IMR-90 (cell line): ENCODE measurements around the gene KMT2D. TPM values are rescaled to one million over a fixed set of nuclear protein-coding genes. Genes with fewer than 3 reads are reported as not detected.

Source experiments
- ATAC-seq: fragments of 200-7000 bp; cut with Tn5 transposase; 2 replicates; pipeline ENCODE4 v1.9.1; 2020; ENCODE audit warnings: low read depth, mild to moderate bottlenecking, moderate library complexity
- BruUV-seq: library from RNA; stranded (reverse); fragments of 400-500 nt; replicated peaks from 2 replicates; lab custom pipeline; 2021; lab: Mats Ljungman, UMichigan
- CTCF ChIA-PET: fragments of 300-600 bp; formaldehyde crosslinking; extraction: SDS; loops from one replicate; lab custom pipeline; 2021; ENCODE audit warnings: antibody characterized with exemption; lab: Yijun Ruan, JAX
- POLR2A ChIA-PET: fragments of 300-600 bp; sonication (Branson Sonifier 250); formaldehyde crosslinking; loops from one replicate; lab custom pipeline; 2022; ENCODE audit warnings: antibody characterized with exemption; ENCODE audit not compliant: unreplicated experiment; lab: Charles Lee
- DNase-seq: peaks from one replicate; pipeline ENCODE4 v3.0.0; 2013
- H2AFZ ChIP-seq: replicated peaks from 2 replicates; pipeline ENCODE3; 2013; ENCODE audit warnings: low read length, mild to moderate bottlenecking; ENCODE audit not compliant: poor library complexity
- H2AK5ac ChIP-seq: 2 replicates; pipeline ENCODE4 v1.6.1; 2013; ENCODE audit warnings: low read depth, low read length, inconsistent platforms
- H2AK9ac ChIP-seq: replicated peaks from 2 replicates; pipeline ENCODE3; 2013; ENCODE audit warnings: mild to moderate bottlenecking, low read depth, low read length, moderate library complexity; ENCODE audit not compliant: poor library complexity
- H2BK120ac ChIP-seq: 2 replicates; pipeline ENCODE4 v1.6.1; 2013; ENCODE audit warnings: low read depth, low read length, inconsistent platforms
- H2BK15ac ChIP-seq: 3 replicates; pipeline ENCODE4 v1.6.1; 2013; ENCODE audit warnings: low read depth, low read length, inconsistent platforms
- H2BK20ac ChIP-seq: 2 replicates; pipeline ENCODE4 v1.6.1; 2013; ENCODE audit warnings: low read depth, mild to moderate bottlenecking, inconsistent platforms, low read length, moderate library complexity
- H2BK5ac ChIP-seq: 2 replicates; pipeline ENCODE4 v1.6.1; 2013; ENCODE audit warnings: mild to moderate bottlenecking, low read depth, low read length, inconsistent platforms; ENCODE audit not compliant: poor library complexity, severe bottlenecking
- H3K14ac ChIP-seq: replicated peaks from 2 replicates; pipeline ENCODE4 v1.6.1; 2013; ENCODE audit warnings: low read depth, low read length, inconsistent platforms
- H3K18ac ChIP-seq: 2 replicates; pipeline ENCODE4 v1.6.1; 2013; ENCODE audit warnings: low read depth, low read length, control low read depth
- H3K23ac ChIP-seq: 2 replicates; pipeline ENCODE4 v1.6.1; 2013; ENCODE audit warnings: low read depth, low read length, inconsistent platforms
- H3K27ac ChIP-seq: 2 replicates; pipeline ENCODE4 v1.5.1; 2013; ENCODE audit warnings: mild to moderate bottlenecking, control low read depth, low read length; ENCODE audit not compliant: insufficient read depth
- H3K27me3 ChIP-seq: 2 replicates; pipeline ENCODE4 v1.6.1; 2013; ENCODE audit warnings: low read length; ENCODE audit not compliant: control insufficient read depth, insufficient read depth
- H3K36me3 ChIP-seq: 2 replicates; pipeline ENCODE4 v1.6.1; 2013; ENCODE audit warnings: low read length, mixed read lengths; ENCODE audit not compliant: control insufficient read depth, insufficient read depth
- H3K4ac ChIP-seq: 2 replicates; pipeline ENCODE4 v1.6.1; 2013; ENCODE audit warnings: low read depth, low read length, inconsistent platforms
- H3K4me1 ChIP-seq: 2 replicates; pipeline ENCODE4 v1.6.1; 2013; ENCODE audit warnings: low read length, mixed read lengths; ENCODE audit not compliant: control insufficient read depth, insufficient read depth
- H3K4me2 ChIP-seq: 2 replicates; pipeline ENCODE4 v1.6.1; 2013; ENCODE audit warnings: low read depth, mild to moderate bottlenecking, control low read depth, low read length, moderate library complexity
- H3K4me3 ChIP-seq: 2 replicates; pipeline ENCODE4 v1.5.1; 2013; ENCODE audit warnings: low read depth, mild to moderate bottlenecking, control low read depth, low read length, moderate library complexity; ENCODE audit not compliant: insufficient read depth
- H3K56ac ChIP-seq: 2 replicates; pipeline ENCODE4 v1.6.1; 2013; ENCODE audit warnings: low read length, inconsistent platforms; ENCODE audit not compliant: insufficient read depth; ENCODE audit errors: extremely low read depth
- H3K79me1 ChIP-seq, 2 experiments: 2 replicates each; pipeline ENCODE4 v1.6.1; 2013; ENCODE audit warnings: low read length in 2 of 2, inconsistent platforms in 1 of 2, low read depth in 1 of 2
- H3K9ac ChIP-seq: 2 replicates; pipeline ENCODE4 v1.6.1; 2013; ENCODE audit warnings: low read depth, low read length, control low read depth
- H3K9me1 ChIP-seq: 2 replicates; pipeline ENCODE4 v1.6.1; 2013; ENCODE audit warnings: low read length, inconsistent platforms; ENCODE audit not compliant: insufficient read depth
- H3K9me3 ChIP-seq: 2 replicates; pipeline ENCODE4 v1.6.1; 2013; ENCODE audit warnings: low read length; ENCODE audit not compliant: control insufficient read depth, insufficient read depth
- H4K20me1 ChIP-seq: 2 replicates; pipeline ENCODE4 v1.6.1; 2013; ENCODE audit warnings: low read length, inconsistent platforms; ENCODE audit not compliant: insufficient read depth
- H4K5ac ChIP-seq: 2 replicates; pipeline ENCODE4 v1.6.1; 2013; ENCODE audit warnings: mild to moderate bottlenecking, low read depth, low read length, control low read depth
- H4K8ac ChIP-seq, 2 experiments: 2 replicates each; pipeline ENCODE4 v1.6.1; 2013; ENCODE audit warnings: low read depth in 2 of 2, low read length in 2 of 2, control low read depth in 1 of 2, inconsistent platforms in 1 of 2
- H4K91ac ChIP-seq: 2 replicates; pipeline ENCODE4 v1.6.1; 2013; ENCODE audit warnings: low read depth, low read length, inconsistent platforms; ENCODE audit not compliant: insufficient read depth
- CEBPB ChIP-seq: IDR thresholded peaks from 2 replicates; pipeline ENCODE4 v1.6.1; 2012; ENCODE audit warnings: low read depth, low read length, improper control_type of control experiment
- ELK1 ChIP-seq: fragments of 150-350 bp; IDR thresholded peaks from 2 replicates; pipeline ENCODE4 v1.6.1; 2016; ENCODE audit warnings: low read depth, mild to moderate bottlenecking, low read length, moderate library complexity, borderline replicate concordance
- FOS ChIP-seq: fragments of 150-350 bp; IDR thresholded peaks from 2 replicates; pipeline ENCODE4 v1.6.1; 2016; ENCODE audit warnings: low read depth, low read length
- MAFK ChIP-seq: IDR thresholded peaks from 2 replicates; pipeline ENCODE4 v1.6.1; 2012; ENCODE audit warnings: low read depth, low read length, improper control_type of control experiment
- MAZ ChIP-seq: IDR thresholded peaks from 2 replicates; pipeline ENCODE4 v1.6.1; 2012; ENCODE audit warnings: low read depth, mild to moderate bottlenecking, low read length, improper control_type of control experiment, moderate library complexity, borderline replicate concordance
- NFE2L2 ChIP-seq: fragments of 150-350 bp; IDR thresholded peaks from 2 replicates; pipeline ENCODE4 v1.6.1; 2016; ENCODE audit warnings: low read depth, mild to moderate bottlenecking, low read length
- RAD21 ChIP-seq: IDR thresholded peaks from 2 replicates; pipeline ENCODE4 v1.6.1; 2012; ENCODE audit warnings: low read length, improper control_type of control experiment
- RFX5 ChIP-seq: IDR thresholded peaks from 2 replicates; pipeline ENCODE4 v1.8.0; 2012; ENCODE audit warnings: low read depth, mild to moderate bottlenecking, low read length, moderate library complexity
- WGBS, 2 experiments: methylation state at CpG; one replicate each; pipeline versions ENCODE4 v1.1.5 to v1.1.7; 2013; ENCODE audit warnings: missing lambda C conversion rate in 2 of 2; ENCODE audit not compliant: insufficient read length in 1 of 2; ENCODE audit errors: extremely low coverage in 2 of 2; 5-methylcytosine and 5-hydroxymethylcytosine counted together
- dilution Hi-C: fragments of 300-500 bp; cut with HindIII; formaldehyde crosslinking; loops from one replicate; pipeline ENCODE4 v1.14.3; 2018; ENCODE audit warnings: low sequenced_read_pairs; ENCODE audit not compliant: unreplicated experiment
- in situ Hi-C: fragments of 300-500 bp; cut with MboI; formaldehyde crosslinking; loops from 3 replicates; pipeline ENCODE4 v1.14.3; 2019; ENCODE audit warnings: low sequenced_read_pairs, inconsistent platforms, mixed read lengths
- intact Hi-C: fragments of 100-400 bp; cut with micrococcal nuclease; formaldehyde crosslinking; loops from 2 replicates; pipeline ENCODE4 v1.10.0; 2022
- polyA plus RNA-seq, 3 experiments: library from polyadenylated mRNA; depleted of rRNA; stranded (reverse); fragments of >200 nt; gene quantifications; 2 replicates each; pipeline ENCODE4 v1.2.3, GENCODE V29; 2012; ENCODE audit warnings: low replicate concordance in 1 of 3
- total RNA-seq: library from RNA; depleted of rRNA; stranded (reverse); fragments of >200 nt; gene quantifications from 2 replicates; pipeline ENCODE4 v1.2.3, GENCODE V29; 2012

KMT2D gene
- total and polyA plus RNA-seq, 2 of the 4 experiments (the other 2 are of a cell fraction) = 6.6 to 25.2 TPM

GRCh38 chr12:49068879-49069506, 8.4 kb upstream of the KMT2D start (continued):
- TF ChIP-seq RFX5 = no peak
- TF ChIP-seq CEBPB = no peak
- no peak for TF ChIP-seq MAFK

- H4K91ac ChIP-seq = no peak overlapping the region
- H4K8ac ChIP-seq = no peak overlapping the region
- H3K18ac ChIP-seq = no peak overlapping the region
- in situ Hi-C loops (no loop called here), intact Hi-C loops (no loop called here), dilution Hi-C loops (no loop called here)
- H2BK20ac ChIP-seq = no peak overlapping the region
- H3K27me3 ChIP-seq = no peaks in the 10 kb centered on the region
- no peak overlapping the region for H3K4ac ChIP-seq
- no peak for ATAC-seq
- ChIA-PET CTCF (no interaction called here), POLR2A (no interaction called here)
- peaks cover 7 to 12% of the 10 kb centered on the region in 2 experiments; a peak in 3 of 4 replicates for H3K79me1 ChIP-seq
- no peak overlapping the region for H2BK5ac ChIP-seq
- WGBS, 2 experiments = 69% methylated on average over 3 of the region's 4 CpGs; no CpG with 5 or more reads in 1 of the 2 experiments
- no peak overlapping the region for H2BK15ac ChIP-seq
- BruUV-seq = no TSS peak
- H3K27ac ChIP-seq = no peak overlapping the region
- no peak overlapping the region for H3K14ac ChIP-seq
- no peaks in the 10 kb centered on the region for H3K9me1 ChIP-seq
- no peak overlapping the region for H3K23ac ChIP-seq
- no peak for TF ChIP-seq ELK1
- no peak for TF ChIP-seq FOS
- no peak for TF ChIP-seq RAD21
- TF ChIP-seq NFE2L2 = no peak
- TF ChIP-seq RFX5 = no peak
- no peak for TF ChIP-seq MAZ
- TF ChIP-seq MAFK = no peak
- no peak overlapping the region for H3K56ac ChIP-seq
- no peaks in the 10 kb centered on the region; the same call in 1 of the 2 replicates for H3K4me1 ChIP-seq
- H2AFZ ChIP-seq = no peak overlapping the region
- H2BK120ac ChIP-seq = no peak overlapping the region
- H4K5ac ChIP-seq = no peak overlapping the region
- no peak overlapping the region for H2AK5ac ChIP-seq
- H3K4me3 ChIP-seq = no peak overlapping the region
- H4K20me1 ChIP-seq = no peaks in the 10 kb centered on the region
- H3K9me3 ChIP-seq = no peaks in the 10 kb centered on the region
- H3K36me3 ChIP-seq = no peaks in the 10 kb centered on the region
- H2AK9ac ChIP-seq = no peak overlapping the region
- H3K4me2 ChIP-seq = no peak overlapping the region
- H3K9ac ChIP-seq = no peak overlapping the region
- DNase-seq = no peak
Observed at GRCh38 chr12:49066120-49066519, 5.5 kb upstream of the KMT2D start.
